ENCODE measurements around the gene CHRNA4. TPM values are rescaled to one million over a fixed set of nuclear protein-coding genes. Genes with fewer than 3 reads are reported as not detected.

Gene CHRNA4
- total RNA-seq, 1 experiment from 2014 or later = 2.4 TPM

DNA sequence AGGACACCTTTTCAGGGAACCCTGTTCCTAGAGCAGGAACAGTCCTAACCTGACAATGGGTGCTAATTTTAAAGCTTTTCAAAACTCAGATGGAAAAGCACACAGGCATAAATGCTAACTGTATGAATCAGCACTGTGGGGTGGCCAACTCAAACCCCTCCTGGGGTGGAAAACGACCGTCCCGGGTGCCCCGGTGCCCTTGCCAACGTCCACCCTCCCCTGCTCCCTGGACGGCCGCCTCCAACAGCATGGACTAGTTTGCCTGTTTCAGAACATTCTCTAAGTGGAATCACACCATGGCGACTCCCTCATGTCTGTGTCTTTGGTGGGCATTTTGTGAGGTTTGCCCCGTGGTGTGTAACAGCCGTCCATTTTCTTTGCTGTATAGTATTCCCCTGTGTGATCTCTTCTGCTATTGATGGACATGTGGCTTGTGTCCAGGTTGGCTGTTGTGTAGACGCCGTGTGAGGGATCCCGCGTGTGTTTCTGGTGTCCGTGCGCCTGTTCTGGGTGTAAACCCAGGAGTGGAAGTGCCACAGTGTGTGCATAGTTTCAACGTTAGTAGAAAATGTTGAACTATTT is 62.3 kb downstream of the CHRNA4 start:
- H3K27me3 ChIP-seq (ENCODE audit: control insufficient read depth, insufficient read depth, low read length) = 0 out of 2 replicates have a peak, but pooled peaks cover 2% of the 10 kb centered on the region
- in situ Hi-C loops (cut with HindIII; ENCODE audit: low pct_unique_long_range_greater_than_20kb, low sequenced_read_pairs) = loop anchor here (25.0 kb wide), 1 partner anchor 88 kb away; no protein-coding TSS in a partner anchor
- no peak overlapping the region for H3K27ac ChIP-seq (ENCODE audit: low read length)
- H3K9me3 ChIP-seq (ENCODE audit: control insufficient read depth, insufficient read depth, low read depth, low read length) = peaks cover 7% of the 10 kb centered on the region; the same call in 1 of the 2 replicates
- DNase-seq (ENCODE audit: low read depth, low spot score) = no peak
- ChIA-PET POLR2A (no interaction called here), CTCF (no interaction called here)
- no peak for ATAC-seq
- no TSS peak for BruUV-seq (replicated peaks)
- H3K36me3 ChIP-seq (ENCODE audit: control insufficient read depth, insufficient read depth, low read length) = no peaks in the 10 kb centered on the region
- no peak overlapping the region for H3K4me3 ChIP-seq (ENCODE audit: low read depth in 2 of 2, low read length in 2 of 2)
- TF ChIP-seq, protein P1, sequence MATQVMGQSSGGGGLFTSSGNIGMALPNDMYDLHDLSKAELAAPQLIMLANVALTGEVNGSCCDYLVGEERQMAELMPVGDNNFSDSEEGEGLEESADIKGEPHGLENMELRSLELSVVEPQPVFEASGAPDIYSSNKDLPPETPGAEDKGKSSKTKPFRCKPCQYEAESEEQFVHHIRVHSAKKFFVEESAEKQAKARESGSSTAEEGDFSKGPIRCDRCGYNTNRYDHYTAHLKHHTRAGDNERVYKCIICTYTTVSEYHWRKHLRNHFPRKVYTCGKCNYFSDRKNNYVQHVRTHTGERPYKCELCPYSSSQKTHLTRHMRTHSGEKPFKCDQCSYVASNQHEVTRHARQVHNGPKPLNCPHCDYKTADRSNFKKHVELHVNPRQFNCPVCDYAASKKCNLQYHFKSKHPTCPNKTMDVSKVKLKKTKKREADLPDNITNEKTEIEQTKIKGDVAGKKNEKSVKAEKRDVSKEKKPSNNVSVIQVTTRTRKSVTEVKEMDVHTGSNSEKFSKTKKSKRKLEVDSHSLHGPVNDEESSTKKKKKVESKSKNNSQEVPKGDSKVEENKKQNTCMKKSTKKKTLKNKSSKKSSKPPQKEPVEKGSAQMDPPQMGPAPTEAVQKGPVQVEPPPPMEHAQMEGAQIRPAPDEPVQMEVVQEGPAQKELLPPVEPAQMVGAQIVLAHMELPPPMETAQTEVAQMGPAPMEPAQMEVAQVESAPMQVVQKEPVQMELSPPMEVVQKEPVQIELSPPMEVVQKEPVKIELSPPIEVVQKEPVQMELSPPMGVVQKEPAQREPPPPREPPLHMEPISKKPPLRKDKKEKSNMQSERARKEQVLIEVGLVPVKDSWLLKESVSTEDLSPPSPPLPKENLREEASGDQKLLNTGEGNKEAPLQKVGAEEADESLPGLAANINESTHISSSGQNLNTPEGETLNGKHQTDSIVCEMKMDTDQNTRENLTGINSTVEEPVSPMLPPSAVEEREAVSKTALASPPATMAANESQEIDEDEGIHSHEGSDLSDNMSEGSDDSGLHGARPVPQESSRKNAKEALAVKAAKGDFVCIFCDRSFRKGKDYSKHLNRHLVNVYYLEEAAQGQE (IDR thresholded peaks at IDR 0.05; ENCODE audit: insufficient read depth in 1 of 2, low read depth in 2 of 2, low read length in 1 of 2) = no peak
- TF ChIP-seq POLR2AphosphoS5 (IDR thresholded peaks at IDR 0.05; ENCODE audit: low read depth, low read length) (no peak), SIN3A (IDR thresholded peaks at IDR 0.05; ENCODE audit: borderline replicate concordance, insufficient read depth, low read depth, low read length) (no peak), TCF7L2 (IDR thresholded peaks at IDR 0.05; ENCODE audit: low read depth, low read length) (no peak)
- TF ChIP-seq, protein P2, sequence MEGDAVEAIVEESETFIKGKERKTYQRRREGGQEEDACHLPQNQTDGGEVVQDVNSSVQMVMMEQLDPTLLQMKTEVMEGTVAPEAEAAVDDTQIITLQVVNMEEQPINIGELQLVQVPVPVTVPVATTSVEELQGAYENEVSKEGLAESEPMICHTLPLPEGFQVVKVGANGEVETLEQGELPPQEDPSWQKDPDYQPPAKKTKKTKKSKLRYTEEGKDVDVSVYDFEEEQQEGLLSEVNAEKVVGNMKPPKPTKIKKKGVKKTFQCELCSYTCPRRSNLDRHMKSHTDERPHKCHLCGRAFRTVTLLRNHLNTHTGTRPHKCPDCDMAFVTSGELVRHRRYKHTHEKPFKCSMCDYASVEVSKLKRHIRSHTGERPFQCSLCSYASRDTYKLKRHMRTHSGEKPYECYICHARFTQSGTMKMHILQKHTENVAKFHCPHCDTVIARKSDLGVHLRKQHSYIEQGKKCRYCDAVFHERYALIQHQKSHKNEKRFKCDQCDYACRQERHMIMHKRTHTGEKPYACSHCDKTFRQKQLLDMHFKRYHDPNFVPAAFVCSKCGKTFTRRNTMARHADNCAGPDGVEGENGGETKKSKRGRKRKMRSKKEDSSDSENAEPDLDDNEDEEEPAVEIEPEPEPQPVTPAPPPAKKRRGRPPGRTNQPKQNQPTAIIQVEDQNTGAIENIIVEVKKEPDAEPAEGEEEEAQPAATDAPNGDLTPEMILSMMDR (IDR thresholded peaks at IDR 0.05) = no peak
- intact Hi-C loops (cut with micrococcal nuclease; ENCODE audit: unreplicated experiment) = no loop called here
- H3K4me1 ChIP-seq (ENCODE audit: control insufficient read depth, insufficient read depth, low read length) = no peaks in the 10 kb centered on the region; the same call in 1 of the 2 replicates

DNA sequence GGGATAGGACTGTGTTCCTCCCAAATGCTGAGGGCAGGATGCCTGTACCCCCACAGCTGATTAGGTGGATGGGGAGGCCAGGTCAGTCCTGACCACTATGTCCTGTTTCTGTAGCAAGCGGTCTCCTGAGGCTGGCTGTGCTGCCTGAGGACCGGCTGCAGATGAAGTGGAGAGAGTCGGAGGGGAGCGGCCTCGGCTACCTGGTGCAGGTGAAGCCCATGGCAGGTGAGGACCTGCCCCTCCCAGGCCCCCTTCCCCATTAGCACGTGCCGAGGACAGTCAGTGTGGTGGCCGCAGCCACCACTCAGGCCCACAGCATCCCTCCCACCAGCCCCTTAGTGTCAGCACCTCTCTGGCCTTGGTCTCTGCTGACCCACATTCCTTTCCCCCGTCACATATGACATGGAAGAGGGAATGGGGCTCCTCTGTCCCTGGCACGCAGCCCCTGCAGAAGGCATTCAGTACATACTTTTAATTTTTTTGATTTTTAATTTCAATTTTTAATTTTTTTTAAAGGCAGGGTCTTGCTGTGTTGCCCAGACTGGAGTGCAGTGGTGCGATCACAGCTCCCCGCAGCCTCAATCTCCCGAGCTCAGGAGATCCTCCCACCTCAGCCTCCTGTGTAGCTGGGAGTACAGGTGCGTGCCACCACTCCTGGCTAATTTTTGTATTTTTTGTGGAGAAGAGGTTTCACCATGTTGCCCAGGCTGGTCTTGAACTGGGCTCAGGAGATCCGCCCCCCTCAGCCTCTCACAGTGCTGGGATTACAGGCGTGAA is 63.2 kb downstream of the CHRNA4 start:
- ChIA-PET CTCF (no interaction called here), POLR2A (no interaction called here)
- peaks cover 7% of the 10 kb centered on the region; the same call in 1 of the 2 replicates for H3K9me3 ChIP-seq (ENCODE audit: control insufficient read depth, insufficient read depth, low read depth, low read length)
- H3K27ac ChIP-seq (ENCODE audit: low read length) = no peak overlapping the region
- H3K27me3 ChIP-seq (ENCODE audit: control insufficient read depth, insufficient read depth, low read length) = 0 out of 2 replicates have a peak, but pooled peaks cover 2% of the 10 kb centered on the region
- H3K4me3 ChIP-seq (ENCODE audit: low read depth in 2 of 2, low read length in 2 of 2) = no peak overlapping the region
- in situ Hi-C loops (cut with HindIII; ENCODE audit: low pct_unique_long_range_greater_than_20kb, low sequenced_read_pairs) (loop anchor here (25.0 kb wide), 1 partner anchor 89 kb away; no protein-coding TSS in a partner anchor), intact Hi-C loops (cut with micrococcal nuclease; ENCODE audit: unreplicated experiment) (no loop called here)
- H3K4me1 ChIP-seq (ENCODE audit: control insufficient read depth, insufficient read depth, low read length) = no peaks in the 10 kb centered on the region; the same call in 1 of the 2 replicates
- BruUV-seq (replicated peaks) = no TSS peak
- no peak for ATAC-seq
- TF ChIP-seq, protein P1 (IDR thresholded peaks at IDR 0.05; ENCODE audit: insufficient read depth in 1 of 2, low read depth in 2 of 2, low read length in 1 of 2) = no peak
- no peaks in the 10 kb centered on the region for H3K36me3 ChIP-seq (ENCODE audit: control insufficient read depth, insufficient read depth, low read length)
- DNase-seq (ENCODE audit: low read depth, low spot score) = no peak
